ENCODE results near the gene KCNE2.
A peak's percentile ranks its signal among the peaks of the same experiment; 100 is the strongest.
"Not testable (repeated sequence)": the region's sequence is repeated elsewhere in the genome, so short reads cannot be mapped to it uniquely, and the experiment has no call there.

KCNE2 gene

GRCh38 chr21:34372321-34372720, 8.5 kb downstream of the KCNE2 start:
- Histone ChIP-seq H3K4me1 (ENCODE audit: insufficient read depth, poor library complexity, severe bottlenecking) (no peaks in the 10 kb centered on the region), H3K27ac (ENCODE audit: poor library complexity, severe bottlenecking) (no peak overlapping the region), H3K9me3 (ENCODE audit: severe bottlenecking) (no peaks in the 10 kb centered on the region), H3K27me3 (ENCODE audit: insufficient read depth, poor library complexity, severe bottlenecking) (no peaks in the 10 kb centered on the region), H3K36me3 (ENCODE audit: low read depth) (no peaks in the 10 kb centered on the region), H3K4me3 (ENCODE audit: severe bottlenecking) (no peak overlapping the region)
- DNase-seq (ENCODE audit: low spot score) = no peak
- no peak for TF ChIP-seq CTCF (IDR thresholded peaks at IDR 0.05; ENCODE audit: poor library complexity, severe bottlenecking)
- no peak for ATAC-seq (ENCODE audit: low read depth)

GRCh38 chr21:34374462-34374861, 10.7 kb downstream of the KCNE2 start:
- not testable (repeated sequence) for H3K27me3 ChIP-seq (ENCODE audit: insufficient read depth, poor library complexity, severe bottlenecking); H3K9me3 ChIP-seq (ENCODE audit: severe bottlenecking); H3K36me3 ChIP-seq (ENCODE audit: low read depth); H3K4me1 ChIP-seq (ENCODE audit: insufficient read depth, poor library complexity, severe bottlenecking); H3K4me3 ChIP-seq (ENCODE audit: severe bottlenecking); DNase-seq (ENCODE audit: low spot score); ATAC-seq (ENCODE audit: low read depth); H3K27ac ChIP-seq (ENCODE audit: poor library complexity, severe bottlenecking)

- not testable (repeated sequence) for H3K9me3 ChIP-seq (ENCODE audit: severe bottlenecking); H3K4me1 ChIP-seq (ENCODE audit: insufficient read depth, poor library complexity, severe bottlenecking); DNase-seq (ENCODE audit: low spot score); H3K27me3 ChIP-seq (ENCODE audit: insufficient read depth, poor library complexity, severe bottlenecking); H3K4me3 ChIP-seq (ENCODE audit: severe bottlenecking); H3K27ac ChIP-seq (ENCODE audit: poor library complexity, severe bottlenecking); H3K36me3 ChIP-seq (ENCODE audit: low read depth)
- ATAC-seq (ENCODE audit: low read depth) = peak; percentile 97
Measured at GRCh38 chr21:34374940-34375618, 11.3 kb downstream of the KCNE2 start, which contains the start of gene SMIM11. Gene SMIM11, plus strand, starts transcription at chr21:34375507. Its CDS starts 3,998 bp downstream, at chr21:34379505.

GRCh38 chr21:34375619-34375972, 11.8 kb downstream of the KCNE2 start:
- H3K36me3 ChIP-seq (ENCODE audit: low read depth); DNase-seq (ENCODE audit: low spot score); H3K27me3 ChIP-seq (ENCODE audit: insufficient read depth, poor library complexity, severe bottlenecking); H3K4me1 ChIP-seq (ENCODE audit: insufficient read depth, poor library complexity, severe bottlenecking); H3K9me3 ChIP-seq (ENCODE audit: severe bottlenecking); H3K4me3 ChIP-seq (ENCODE audit: severe bottlenecking); H3K27ac ChIP-seq (ENCODE audit: poor library complexity, severe bottlenecking): not testable (repeated sequence)
- peak; percentile 81 for ATAC-seq (ENCODE audit: low read depth)

- not testable (repeated sequence) for H3K9me3 ChIP-seq (ENCODE audit: severe bottlenecking); DNase-seq (ENCODE audit: low spot score)
Measured at GRCh38 chr21:34383138-34383537, 19.3 kb downstream of the KCNE2 start.

GRCh38 chr21:34383724-34384415, 20.1 kb downstream of the KCNE2 start:
- DNase-seq (ENCODE audit: low spot score); H3K9me3 ChIP-seq (ENCODE audit: severe bottlenecking); H3K36me3 ChIP-seq (ENCODE audit: low read depth); ATAC-seq (ENCODE audit: low read depth); H3K27me3 ChIP-seq (ENCODE audit: insufficient read depth, poor library complexity, severe bottlenecking); H3K4me1 ChIP-seq (ENCODE audit: insufficient read depth, poor library complexity, severe bottlenecking); H3K4me3 ChIP-seq (ENCODE audit: severe bottlenecking); H3K27ac ChIP-seq (ENCODE audit: poor library complexity, severe bottlenecking): not testable (repeated sequence)

More at GRCh38 chr21:34383138-34383537, 19.3 kb downstream of the KCNE2 start:
- H3K4me3 ChIP-seq (ENCODE audit: severe bottlenecking); H3K27me3 ChIP-seq (ENCODE audit: insufficient read depth, poor library complexity, severe bottlenecking); H3K36me3 ChIP-seq (ENCODE audit: low read depth); H3K4me1 ChIP-seq (ENCODE audit: insufficient read depth, poor library complexity, severe bottlenecking); H3K27ac ChIP-seq (ENCODE audit: poor library complexity, severe bottlenecking): not testable (repeated sequence)
- ATAC-seq (ENCODE audit: low read depth) = peak; percentile 83

GRCh38 chr21:34400522-34400921, 36.7 kb downstream of the KCNE2 start:
- not testable (repeated sequence) for ATAC-seq (ENCODE audit: low read depth); H3K4me3 ChIP-seq (ENCODE audit: severe bottlenecking); DNase-seq (ENCODE audit: low spot score)

GRCh38 chr21:34404742-34405141, 40.9 kb downstream of the KCNE2 start:
- H3K4me3 ChIP-seq (ENCODE audit: severe bottlenecking); H3K4me1 ChIP-seq (ENCODE audit: insufficient read depth, poor library complexity, severe bottlenecking); H3K27me3 ChIP-seq (ENCODE audit: insufficient read depth, poor library complexity, severe bottlenecking); H3K27ac ChIP-seq (ENCODE audit: poor library complexity, severe bottlenecking); H3K9me3 ChIP-seq (ENCODE audit: severe bottlenecking); DNase-seq (ENCODE audit: low spot score); ATAC-seq (ENCODE audit: low read depth); H3K36me3 ChIP-seq (ENCODE audit: low read depth): not testable (repeated sequence)

More at GRCh38 chr21:34400522-34400921, 36.7 kb downstream of the KCNE2 start:
- not testable (repeated sequence) for H3K9me3 ChIP-seq (ENCODE audit: severe bottlenecking); H3K36me3 ChIP-seq (ENCODE audit: low read depth); H3K27me3 ChIP-seq (ENCODE audit: insufficient read depth, poor library complexity, severe bottlenecking); H3K4me1 ChIP-seq (ENCODE audit: insufficient read depth, poor library complexity, severe bottlenecking); H3K27ac ChIP-seq (ENCODE audit: poor library complexity, severe bottlenecking)

GRCh38 chr21:34405686-34406085, 41.9 kb downstream of the KCNE2 start:
- DNase-seq (ENCODE audit: low spot score); H3K4me1 ChIP-seq (ENCODE audit: insufficient read depth, poor library complexity, severe bottlenecking); ATAC-seq (ENCODE audit: low read depth); H3K36me3 ChIP-seq (ENCODE audit: low read depth); H3K27me3 ChIP-seq (ENCODE audit: insufficient read depth, poor library complexity, severe bottlenecking); H3K9me3 ChIP-seq (ENCODE audit: severe bottlenecking); H3K4me3 ChIP-seq (ENCODE audit: severe bottlenecking); H3K27ac ChIP-seq (ENCODE audit: poor library complexity, severe bottlenecking): not testable (repeated sequence)

- H3K4me3 ChIP-seq (ENCODE audit: severe bottlenecking); H3K9me3 ChIP-seq (ENCODE audit: severe bottlenecking); H3K27me3 ChIP-seq (ENCODE audit: insufficient read depth, poor library complexity, severe bottlenecking); H3K4me1 ChIP-seq (ENCODE audit: insufficient read depth, poor library complexity, severe bottlenecking); H3K36me3 ChIP-seq (ENCODE audit: low read depth); H3K27ac ChIP-seq (ENCODE audit: poor library complexity, severe bottlenecking); DNase-seq (ENCODE audit: low spot score); ATAC-seq (ENCODE audit: low read depth): not testable (repeated sequence)
Measured at GRCh38 chr21:34406102-34406501, 42.3 kb downstream of the KCNE2 start.
